Effector CD8-positive, alpha-beta T cell (primary cell): Measurements from ENCODE around the gene BTG2.
"Not testable (repeated sequence)": the region's sequence is repeated elsewhere in the genome, so short reads cannot be mapped to it uniquely, and the experiment has no call there.

Source experiments
- DNase-seq: peaks from one replicate; lab custom pipeline; 2025; lab: John Stamatoyannopoulos, UW
- total RNA-seq, 4 experiments: gene quantifications; one replicate each; lab custom pipeline; 2026; lab: John Stamatoyannopoulos, UW

The BTG2 gene, protein sequence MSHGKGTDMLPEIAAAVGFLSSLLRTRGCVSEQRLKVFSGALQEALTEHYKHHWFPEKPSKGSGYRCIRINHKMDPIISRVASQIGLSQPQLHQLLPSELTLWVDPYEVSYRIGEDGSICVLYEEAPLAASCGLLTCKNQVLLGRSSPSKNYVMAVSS
- total RNA-seq = 145 to 255 (median 169) reads per million in 4 experiments

- DNase-seq = peak; percentile 96
Observed at GRCh38 chr1:203304919-203305808, at the start of gene BTG2. Gene BTG2 (plus strand): TSS chr1:203305519. CDS start chr1:203305607, 88 bp downstream.

DNA sequence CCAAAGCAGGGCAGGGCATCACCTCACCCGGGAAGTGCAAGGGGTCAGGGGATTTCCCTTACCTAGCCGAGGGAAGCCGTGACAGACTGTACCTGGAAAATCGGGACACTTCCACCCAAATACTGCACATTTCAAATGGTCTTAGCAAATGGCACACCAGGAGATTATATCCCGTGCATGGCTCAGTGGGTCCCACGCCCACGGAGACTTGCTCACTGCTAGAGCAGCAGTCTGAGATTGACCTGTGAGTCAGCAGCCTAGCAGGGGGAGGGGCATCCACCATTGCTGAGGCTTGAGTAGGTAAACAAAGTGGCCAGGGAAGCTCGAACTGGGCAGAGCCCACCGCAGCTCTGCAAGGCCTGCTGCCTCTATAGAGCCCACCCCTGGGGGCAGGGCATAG lies 48.7 kb upstream of the BTG2 start:
- not testable (repeated sequence) for DNase-seq

DNA sequence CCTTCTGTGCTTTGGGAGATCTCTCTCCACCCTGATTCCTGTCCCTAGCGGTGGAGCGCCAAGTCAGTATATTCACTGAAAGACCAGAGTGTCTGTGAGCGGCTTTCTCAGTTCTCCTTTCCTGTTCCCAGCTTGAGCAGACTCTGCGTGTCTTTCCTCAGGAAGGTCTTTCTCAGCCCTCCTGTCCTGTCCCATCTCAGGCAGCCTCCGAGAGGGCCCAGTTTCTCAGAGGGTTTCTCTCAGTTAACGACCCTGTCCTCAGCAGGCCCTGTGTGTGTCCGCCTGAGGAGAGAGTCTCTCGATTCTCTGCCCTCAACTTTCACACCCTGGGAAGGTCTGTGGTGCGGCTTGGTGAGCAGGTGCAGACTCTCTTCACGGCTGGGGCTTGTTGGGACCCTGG lies 41.8 kb upstream of the BTG2 start:
- no peak for DNase-seq

- DNase-seq = no peak
Observed at GRCh38 chr1:203264052-203264501, 41.2 kb upstream of the BTG2 start.

- DNase-seq = no peak
Observed at GRCh38 chr1:203265541-203265940, 39.8 kb upstream of the BTG2 start.

DNA sequence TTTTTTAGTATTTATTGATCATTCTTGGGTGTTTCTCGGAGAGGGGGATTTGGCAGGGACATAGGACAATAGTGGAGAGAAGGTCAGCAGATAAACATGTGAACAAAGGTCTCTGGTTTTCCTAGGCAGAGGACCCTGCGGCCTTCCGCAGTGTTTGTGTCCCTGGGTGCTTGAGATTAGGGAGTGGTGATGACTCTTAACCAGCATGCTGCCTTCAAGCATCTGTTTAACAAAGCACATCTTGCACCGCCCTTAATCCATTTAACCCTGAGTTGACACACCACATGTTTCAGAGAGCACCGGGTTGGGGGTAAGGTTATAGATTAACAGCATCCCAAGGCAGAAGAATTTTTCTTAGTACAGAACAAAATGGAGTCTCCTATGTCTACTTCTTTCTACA lies 39.2 kb upstream of the BTG2 start:
- not testable (repeated sequence) for DNase-seq

- peak; percentile 75 for DNase-seq
Observed at GRCh38 chr1:203267347-203267846, 37.9 kb upstream of the BTG2 start.

DNA sequence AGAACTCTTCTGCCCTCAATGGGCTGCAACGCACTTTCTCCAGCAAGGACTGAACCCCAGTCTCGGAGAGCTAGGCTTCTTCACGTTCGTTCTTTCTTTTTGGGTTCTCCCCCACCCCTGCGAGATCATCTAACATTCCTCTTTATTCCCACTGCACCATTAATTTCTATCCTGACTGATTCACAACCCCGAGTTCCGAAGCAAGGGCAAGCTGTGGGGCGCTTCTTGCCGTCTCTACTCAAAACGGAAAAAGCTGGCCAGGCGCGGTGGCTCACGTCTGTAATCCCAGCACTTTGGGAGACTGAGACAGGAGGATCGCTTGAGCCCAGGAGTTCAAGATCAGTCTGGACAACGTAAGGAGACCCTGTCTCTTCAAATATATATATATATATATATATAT lies 37.4 kb upstream of the BTG2 start:
- no peak for DNase-seq

DNA sequence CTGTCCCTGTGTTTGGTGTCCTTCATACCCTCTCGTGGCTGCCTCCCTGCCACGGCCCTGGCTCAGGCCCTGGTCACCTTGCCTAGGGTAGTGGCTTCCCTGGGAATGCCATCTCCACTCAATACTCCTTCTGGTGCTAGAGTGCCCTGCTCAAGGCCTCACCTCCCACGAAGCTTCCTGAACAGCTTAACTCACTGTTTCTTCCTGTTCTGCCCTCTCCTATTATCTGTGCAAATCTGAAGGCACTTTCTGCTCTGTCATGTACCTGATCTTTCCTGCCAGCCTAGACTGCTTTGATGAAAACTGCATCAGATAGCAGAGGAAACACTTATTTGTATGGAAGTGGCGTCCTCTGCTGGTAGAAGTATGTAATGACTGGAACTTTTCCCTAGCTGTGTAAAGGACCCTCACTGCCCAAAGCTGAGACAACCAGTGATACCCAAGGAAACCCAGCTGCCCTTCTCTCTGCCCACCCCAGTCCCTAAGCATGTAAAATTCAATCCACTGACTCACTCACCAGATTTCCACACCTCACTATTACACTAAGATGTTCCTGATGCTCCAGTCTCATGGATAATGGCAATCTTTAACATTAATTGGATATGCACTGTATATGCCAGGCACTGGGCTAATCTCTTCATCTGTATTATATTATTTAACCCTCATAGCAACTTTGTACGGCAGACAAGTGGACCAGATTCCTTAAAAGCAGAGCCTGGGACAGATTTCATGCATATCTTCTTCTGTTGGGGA lies 36.2 kb upstream of the BTG2 start:
- no peak for DNase-seq

DNA sequence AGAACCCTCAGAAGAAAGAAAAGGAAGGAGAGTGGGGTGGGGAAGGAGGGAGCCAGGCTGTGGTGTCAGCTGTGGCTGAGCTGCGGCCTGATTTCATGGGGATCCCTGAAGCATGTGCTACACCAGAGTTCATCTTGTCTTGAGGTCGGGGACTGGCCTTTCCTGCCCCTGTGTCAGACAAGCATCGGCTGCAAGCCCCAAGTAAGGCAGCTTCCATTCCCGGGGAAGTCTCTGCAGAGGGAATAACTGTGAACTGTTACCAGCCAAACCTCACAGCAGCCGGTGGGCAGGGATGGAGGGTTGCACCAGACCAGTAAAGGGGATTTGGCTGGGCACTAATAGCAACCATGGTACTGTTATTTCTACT lies 35.7 kb upstream of the BTG2 start:
- no peak for DNase-seq

DNA sequence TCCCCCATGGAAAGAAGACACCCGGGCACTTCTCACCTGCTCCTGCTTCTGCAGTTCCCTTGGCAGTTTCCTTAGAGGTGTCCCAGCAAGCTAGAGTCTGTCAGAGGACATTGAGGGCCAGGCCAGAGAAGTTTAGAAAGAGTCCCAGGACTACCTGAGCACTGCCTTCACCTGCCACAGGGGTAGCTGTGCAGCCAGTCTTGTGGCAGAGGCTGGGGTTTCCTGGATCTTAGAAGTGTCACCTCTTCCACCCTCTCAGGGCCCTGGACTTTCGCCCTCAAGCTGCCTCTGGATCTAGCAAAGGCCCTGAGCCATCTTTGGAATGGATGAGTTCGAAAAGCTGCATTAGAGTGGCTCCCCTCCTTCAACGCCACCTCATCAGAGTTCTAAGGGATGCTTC lies 34.9 kb upstream of the BTG2 start:
- DNase-seq = no peak

GRCh38 chr1:203271018-203271743 lies 34.1 kb upstream of the BTG2 start:
- peak; percentile 50 for DNase-seq

DNA sequence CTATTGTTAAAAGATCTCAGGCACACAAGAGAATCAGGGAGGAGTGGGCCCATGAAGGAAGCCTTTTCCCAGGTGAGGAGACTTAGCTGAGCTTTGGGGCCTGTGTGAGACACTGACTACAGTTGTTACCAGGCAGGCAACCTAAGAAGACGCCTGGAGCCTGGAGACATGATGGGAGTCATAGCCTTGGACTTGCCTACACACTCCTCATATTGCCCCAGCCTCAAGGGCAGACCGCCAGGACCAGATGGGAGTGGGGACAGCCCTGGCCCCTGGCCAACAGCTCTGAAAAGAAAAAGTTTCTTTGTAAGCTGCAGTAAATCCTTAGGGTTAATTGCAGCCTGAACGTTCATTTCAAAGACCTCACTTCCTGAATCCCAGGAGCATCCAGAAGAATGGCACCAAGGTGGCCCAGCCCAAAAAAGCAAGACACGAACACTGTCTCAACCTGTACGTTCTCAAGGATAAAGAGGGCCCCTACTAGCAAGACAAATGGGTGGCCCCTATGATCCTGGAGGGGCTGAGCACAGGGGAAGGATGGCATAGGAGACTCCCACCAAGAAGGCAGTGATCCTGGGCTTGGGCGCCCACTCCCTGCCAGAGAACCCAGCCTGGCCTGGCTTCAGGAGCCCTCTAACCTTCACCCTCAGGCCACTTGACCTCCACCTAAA lies 33.2 kb upstream of the BTG2 start:
- DNase-seq = no peak

DNA sequence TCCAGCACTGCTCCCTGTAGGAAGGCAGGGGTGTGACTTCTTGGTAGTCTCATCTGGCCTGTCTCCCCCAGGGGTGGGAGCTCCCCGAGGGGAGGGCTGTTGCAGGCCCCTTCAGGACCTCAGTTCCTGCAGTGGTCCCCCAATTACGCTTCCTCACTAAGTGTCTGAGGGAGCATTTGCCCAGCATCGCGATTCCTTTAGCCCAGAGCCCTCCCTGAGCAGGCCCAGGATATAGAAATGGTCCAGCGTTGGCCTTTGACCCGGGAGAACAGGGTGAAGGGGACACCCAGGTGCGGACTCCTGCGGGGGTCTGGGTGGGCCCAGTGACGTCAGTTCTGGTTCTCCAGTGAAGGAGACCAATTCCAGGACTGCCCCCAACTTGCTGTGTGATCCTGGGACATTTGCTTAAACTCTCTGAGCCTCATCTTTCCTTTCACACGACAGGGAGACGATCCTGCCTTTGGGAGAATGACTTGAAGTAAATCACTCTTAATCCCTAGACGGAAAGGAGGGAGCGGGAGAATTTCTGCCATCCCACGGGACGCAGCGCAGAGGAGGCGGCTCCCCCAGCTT lies 32.6 kb upstream of the BTG2 start:
- DNase-seq = no peak

DNA sequence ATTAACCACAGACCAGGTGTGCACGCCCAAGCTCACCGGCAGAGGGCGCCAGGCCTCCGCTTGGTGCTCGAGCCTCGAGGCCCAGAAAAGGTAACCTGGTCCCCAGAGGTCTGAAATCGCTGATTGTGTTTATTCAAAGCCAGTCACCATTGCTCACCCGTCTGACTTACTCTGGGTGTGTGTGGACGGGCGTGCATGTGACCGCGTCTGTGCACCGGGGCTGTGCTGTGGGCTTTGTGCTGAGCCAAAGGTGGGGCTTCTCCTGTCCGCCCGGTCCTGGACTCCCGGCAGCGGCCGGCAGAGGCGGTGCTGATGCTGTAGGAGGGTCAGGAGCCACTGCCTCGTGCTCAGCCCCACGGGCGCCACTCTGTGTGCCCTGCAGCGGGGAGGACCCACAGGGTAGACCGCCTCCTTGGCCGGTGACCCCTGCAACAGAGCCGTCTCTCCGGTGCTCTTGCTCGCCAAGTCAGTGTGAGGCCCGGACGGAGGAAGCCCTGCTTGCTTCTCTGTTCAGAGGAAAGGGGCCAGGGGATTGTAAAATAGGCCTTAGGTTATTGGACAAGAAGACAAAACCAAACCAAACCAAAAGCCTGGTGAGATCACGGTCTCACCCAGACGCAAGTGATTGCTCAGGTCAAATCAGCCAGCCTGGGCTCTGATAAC lies 32.0 kb upstream of the BTG2 start:
- DNase-seq = peak; percentile 89

DNA sequence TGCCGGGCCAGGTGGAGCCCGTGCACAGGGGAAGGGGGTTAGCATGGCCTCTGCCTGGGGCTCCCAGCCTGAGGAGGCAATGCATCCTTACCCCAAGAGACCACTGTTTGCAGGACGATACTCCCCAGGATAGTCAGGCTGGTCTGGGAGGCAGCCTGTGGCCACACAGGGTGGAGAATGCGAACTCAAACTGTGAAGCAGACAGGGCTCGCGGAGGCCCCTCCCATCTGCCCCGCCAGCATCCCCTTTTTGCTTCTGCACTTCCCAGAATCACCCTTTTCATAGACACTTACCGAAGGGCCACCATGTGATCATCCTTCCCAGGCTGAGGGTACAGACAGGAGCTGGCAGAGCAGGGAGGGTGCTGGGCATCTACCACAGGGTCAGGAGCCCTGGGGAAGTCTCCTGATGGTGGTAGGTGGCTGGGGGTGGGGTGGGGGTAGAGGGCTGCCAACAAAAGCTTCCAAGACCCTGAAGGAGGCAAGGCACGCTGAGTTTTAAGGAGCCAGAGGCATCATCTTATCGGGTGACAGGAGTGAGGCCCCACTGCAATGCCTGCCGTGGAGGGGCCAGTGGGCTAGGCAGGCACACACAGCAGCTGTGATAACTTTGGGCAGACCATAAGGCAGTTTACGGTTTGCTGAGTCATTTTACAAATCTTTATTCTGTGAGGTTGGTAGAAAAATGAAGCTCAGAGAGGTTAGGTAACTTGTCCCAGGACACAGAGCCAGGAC lies 31.3 kb upstream of the BTG2 start:
- no peak for DNase-seq

DNA sequence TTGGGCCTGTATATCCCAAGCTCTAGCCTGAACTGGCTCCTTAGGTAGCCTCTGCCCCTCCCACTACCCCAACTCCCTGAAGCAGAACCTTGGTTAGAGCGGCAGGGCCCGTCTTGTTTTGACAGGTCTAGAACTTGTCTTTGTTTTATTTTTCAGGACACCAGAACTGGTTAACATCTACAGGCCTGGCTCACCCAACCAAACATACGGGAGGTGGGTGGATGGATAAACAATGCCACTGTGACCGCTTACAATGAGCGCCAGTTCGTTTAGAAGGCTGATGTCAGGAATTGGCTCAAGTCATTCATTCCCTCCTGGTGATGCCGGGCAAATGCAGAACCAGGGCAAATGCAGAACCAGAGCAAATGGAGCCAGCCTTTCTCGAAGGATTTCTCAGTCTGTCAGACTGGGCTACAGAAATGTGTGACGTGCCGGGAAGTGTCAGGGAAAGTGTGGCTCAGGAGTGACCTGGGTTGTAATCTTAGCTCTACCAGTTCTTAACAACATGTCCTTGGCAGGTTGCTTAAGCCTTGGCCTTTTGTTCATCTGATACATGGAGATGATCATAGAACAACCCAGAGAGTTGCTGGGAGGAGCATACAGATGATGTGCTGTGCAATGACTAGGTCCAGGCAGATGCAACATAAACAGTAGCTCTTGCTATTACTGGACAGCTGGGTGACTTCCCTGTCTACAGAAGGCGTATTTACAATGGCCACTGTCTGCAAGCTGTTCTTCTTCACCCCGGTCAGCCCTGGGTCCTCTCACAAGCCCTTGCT lies 30.5 kb upstream of the BTG2 start:
- DNase-seq = no peak

- no peak for DNase-seq
Observed at GRCh38 chr1:203275656-203276272, 29.6 kb upstream of the BTG2 start.
